K562 (cell line): ENCODE data around the gene PNPLA7. TPM values are rescaled to one million over a fixed set of nuclear protein-coding genes. Genes with fewer than 3 reads are reported as not detected.

Source experiments
- BHLHE40 ChIP-seq: IDR thresholded peaks from 2 replicates; pipeline ENCODE4 v1.6.1; 2011; ENCODE audit warnings: low read length, improper control_type of control experiment
- CAMTA2 ChIP-seq: fragments of 250-450 bp; sonication (Bioruptor Pico); conservative IDR thresholded peaks from 2 replicates; pipeline ENCODE4 v1.5.1; 2022
- CXXC5 ChIP-seq: fragments of 250-450 bp; sonication (Bioruptor Pico); IDR thresholded peaks from 2 replicates; pipeline ENCODE4 v1.8.0; 2022; ENCODE audit warnings: inconsistent platforms, mild to moderate bottlenecking, moderate library complexity
- EP300 ChIP-seq: IDR thresholded peaks from 2 replicates; pipeline ENCODE4 v1.6.1; 2012; ENCODE audit warnings: low read length, improper control_type of control experiment
- FOXA1 ChIP-seq: fragments of 450-650 bp; IDR thresholded peaks from 2 replicates; pipeline ENCODE4 v1.6.1; 2016; ENCODE audit warnings: mild to moderate bottlenecking, borderline replicate concordance
- JUN ChIP-seq, 2 experiments: sonication (generic) in 1 of 2; formaldehyde crosslinking in 1 of 2; IDR thresholded peaks; 2 replicates each; pipeline versions ENCODE4 v1.6.1 to v1.8.0; 2012 to 2022; ENCODE audit warnings: borderline replicate concordance in 2 of 2, mild to moderate bottlenecking in 2 of 2, improper control_type of control experiment in 1 of 2, low read depth in 1 of 2, low read length in 1 of 2, missing genetic modification reagents in 1 of 2
- KLF13 ChIP-seq: fragments of 450-650 bp; IDR thresholded peaks from 2 replicates; pipeline ENCODE4 v1.6.1; 2016; ENCODE audit warnings: missing genetic modification characterization, low read depth, mild to moderate bottlenecking, missing compliant biosample characterization, moderate library complexity, borderline replicate concordance
- NRF1 ChIP-seq, 2 experiments: fragments of 450-650 bp; IDR thresholded peaks in 1 of 2; conservative IDR thresholded peaks in 1 of 2; 2 replicates each; pipeline ENCODE4 v1.6.1; 2014; ENCODE audit warnings: mild to moderate bottlenecking in 2 of 2
- SMAD4 ChIP-seq: fragments of 250-450 bp; sonication (Bioruptor Pico); conservative IDR thresholded peaks from 2 replicates; pipeline ENCODE4 v1.8.0; 2021; ENCODE audit warnings: inconsistent platforms, mild to moderate bottlenecking, moderate library complexity
- XRCC3 ChIP-seq: fragments of 450-650 bp; IDR thresholded peaks from 2 replicates; pipeline ENCODE4 v1.6.1; 2017; ENCODE audit warnings: mild to moderate bottlenecking, moderate library complexity
- ZNF586 ChIP-seq: fragments of 450-650 bp; formaldehyde crosslinking; conservative IDR thresholded peaks from 2 replicates; pipeline ENCODE4 v1.4.0; 2020; ENCODE audit warnings: mild to moderate bottlenecking, moderate library complexity
- ZNF75A ChIP-seq: fragments of 450-650 bp; formaldehyde crosslinking; IDR thresholded peaks from 2 replicates; pipeline ENCODE4 v1.4.0; 2020; ENCODE audit warnings: mild to moderate bottlenecking
- ZNF830 ChIP-seq: fragments of 250-450 bp; sonication (Bioruptor Pico); IDR thresholded peaks from 2 replicates; pipeline ENCODE4 v1.5.0; 2021; ENCODE audit warnings: mild to moderate bottlenecking
- polyA plus RNA-seq, 8 experiments: library from polyadenylated mRNA; depleted of rRNA in 4 of 8; stranded (reverse) in 5 of 8; unstranded in 3 of 8; fragments of >200 nt; fragmentation: Nextera tagmentation in 2 of 8; fragmentation: Illumina TruSeq in 1 of 8; extraction: Ambion mirVana in 2 of 8; extraction: Trizol in 1 of 8; gene quantifications; 2 replicates each; pipeline versions ENCODE4 v1.2.1 to v1.2.3, GENCODE V29; 2011 to 2014; ENCODE audit warnings: inconsistent platforms in 1 of 8, missing spikeins in 1 of 8
- total RNA-seq, 7 experiments: library from RNA; depleted of rRNA in 6 of 7; stranded (reverse); fragments of >200 nt in 6 of 7; fragmentation: Illumina TruSeq in 2 of 7; extraction: Trizol in 2 of 7; gene quantifications; 2 replicates each; pipeline versions ENCODE4 v1.2.1 to v1.2.3, GENCODE V29; 2011 to 2021; ENCODE audit warnings: low replicate concordance in 1 of 7
- TF ChIP-seq, protein P1 (sequence below): fragments of 250-450 bp; sonication (Bioruptor Pico); IDR thresholded peaks from 2 replicates; pipeline ENCODE4 v1.8.0; 2022; ENCODE audit warnings: inconsistent platforms, mild to moderate bottlenecking, moderate library complexity, borderline replicate concordance
- TF ChIP-seq, protein P2 (sequence below): fragments of 250-450 bp; sonication (Bioruptor Pico); IDR thresholded peaks from 2 replicates; pipeline ENCODE4 v1.5.0; 2021; ENCODE audit warnings: mild to moderate bottlenecking, borderline replicate concordance
- TF ChIP-seq, protein P3 (sequence below): fragments of 250-450 bp; sonication (Bioruptor Pico); IDR thresholded peaks from 2 replicates; pipeline ENCODE4 v1.9.0; 2021; ENCODE audit warnings: mild to moderate bottlenecking, inconsistent platforms
- TF ChIP-seq, protein P4 (sequence below): sonication (generic); formaldehyde crosslinking; IDR thresholded peaks from 2 replicates; pipeline ENCODE4 v1.8.1; 2023; ENCODE audit warnings: mild to moderate bottlenecking, missing genetic modification reagents, moderate library complexity

Gene PNPLA7
- total and polyA plus RNA-seq, 9 of the 15 experiments (the other 6 are each of a cell fraction or from before 2014, with no cell fraction given) = 0.01 to 0.85 (median 0.19) TPM; not detected in 1

DNA sequence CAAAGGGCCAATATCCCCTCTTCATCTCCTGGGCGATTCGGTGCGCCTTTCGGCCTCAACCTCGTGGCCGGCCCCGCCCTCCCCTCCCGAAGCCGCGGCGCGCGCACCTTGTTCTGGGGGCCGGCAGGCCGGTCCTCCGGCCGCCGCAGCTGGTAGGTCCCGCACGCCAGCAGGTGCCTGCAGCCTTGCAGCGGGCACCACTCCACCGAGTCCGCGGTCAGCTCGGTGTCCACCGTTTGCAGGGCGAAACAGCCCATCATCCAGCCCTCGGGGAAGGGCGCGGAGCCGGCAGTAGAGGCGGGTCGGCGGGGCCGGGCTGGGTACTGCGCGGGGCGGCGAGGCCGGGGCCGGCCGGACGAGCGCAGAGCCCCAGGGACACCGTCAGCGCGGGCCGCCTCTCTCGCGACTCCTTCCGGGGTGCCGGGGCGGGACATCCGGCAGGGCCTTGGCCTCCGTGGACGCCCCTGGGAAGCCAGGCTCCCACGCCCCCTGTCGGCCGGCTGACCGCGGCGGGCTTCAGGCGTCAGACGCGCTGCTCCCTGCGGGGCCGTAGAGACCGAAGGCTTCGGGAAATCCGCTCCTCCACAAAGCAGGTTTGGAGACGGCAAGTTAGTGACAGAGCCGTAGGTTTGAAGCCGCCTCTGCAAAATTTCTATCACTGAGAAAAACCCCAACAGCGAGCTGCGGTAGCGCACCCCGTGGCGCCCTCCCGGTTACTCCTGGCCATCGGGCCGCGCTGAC lies 28.5 kb upstream of the PNPLA7 start, which contains the start of gene DPH7 (continued):
- TF ChIP-seq CXXC5 (peak; percentile 97), ZNF830 (no peak), NRF1 (conservative IDR thresholded peaks at IDR 0.05 in 1 of 2, IDR thresholded peaks at IDR 0.05 in 1 of 2) (peak; percentile 78 to 81), BHLHE40 (peak; percentile 54), EP300 (peak; percentile 54), ZNF75A (CRISPR knock-in tag) (peak; percentile 54; the same call in 1 of the 2 replicates), ZNF586 (CRISPR knock-in tag) (no peak), XRCC3 (no peak), CAMTA2 (CRISPR knock-in tag) (0 out of 2 replicates have a peak, but pooled peaks have one; percentile 11), SMAD4 (peak; percentile 86), KLF13 (peak; percentile 69; the same call in 1 of the 2 replicates), FOXA1 (no peak), JUN (IDR thresholded peaks at IDR 0.05; ENCODE audit: borderline replicate concordance, low read depth, low read length) (0 out of 2 replicates have a peak, but pooled peaks have one; percentile 34), JUN (CRISPR knock-in tag; IDR thresholded peaks at IDR 0.05; ENCODE audit: borderline replicate concordance) (no peak)
- TF ChIP-seq, protein P1, sequence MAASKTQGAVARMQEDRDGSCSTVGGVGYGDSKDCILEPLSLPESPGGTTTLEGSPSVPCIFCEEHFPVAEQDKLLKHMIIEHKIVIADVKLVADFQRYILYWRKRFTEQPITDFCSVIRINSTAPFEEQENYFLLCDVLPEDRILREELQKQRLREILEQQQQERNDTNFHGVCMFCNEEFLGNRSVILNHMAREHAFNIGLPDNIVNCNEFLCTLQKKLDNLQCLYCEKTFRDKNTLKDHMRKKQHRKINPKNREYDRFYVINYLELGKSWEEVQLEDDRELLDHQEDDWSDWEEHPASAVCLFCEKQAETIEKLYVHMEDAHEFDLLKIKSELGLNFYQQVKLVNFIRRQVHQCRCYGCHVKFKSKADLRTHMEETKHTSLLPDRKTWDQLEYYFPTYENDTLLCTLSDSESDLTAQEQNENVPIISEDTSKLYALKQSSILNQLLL = no peak
- TF ChIP-seq, protein P2, sequence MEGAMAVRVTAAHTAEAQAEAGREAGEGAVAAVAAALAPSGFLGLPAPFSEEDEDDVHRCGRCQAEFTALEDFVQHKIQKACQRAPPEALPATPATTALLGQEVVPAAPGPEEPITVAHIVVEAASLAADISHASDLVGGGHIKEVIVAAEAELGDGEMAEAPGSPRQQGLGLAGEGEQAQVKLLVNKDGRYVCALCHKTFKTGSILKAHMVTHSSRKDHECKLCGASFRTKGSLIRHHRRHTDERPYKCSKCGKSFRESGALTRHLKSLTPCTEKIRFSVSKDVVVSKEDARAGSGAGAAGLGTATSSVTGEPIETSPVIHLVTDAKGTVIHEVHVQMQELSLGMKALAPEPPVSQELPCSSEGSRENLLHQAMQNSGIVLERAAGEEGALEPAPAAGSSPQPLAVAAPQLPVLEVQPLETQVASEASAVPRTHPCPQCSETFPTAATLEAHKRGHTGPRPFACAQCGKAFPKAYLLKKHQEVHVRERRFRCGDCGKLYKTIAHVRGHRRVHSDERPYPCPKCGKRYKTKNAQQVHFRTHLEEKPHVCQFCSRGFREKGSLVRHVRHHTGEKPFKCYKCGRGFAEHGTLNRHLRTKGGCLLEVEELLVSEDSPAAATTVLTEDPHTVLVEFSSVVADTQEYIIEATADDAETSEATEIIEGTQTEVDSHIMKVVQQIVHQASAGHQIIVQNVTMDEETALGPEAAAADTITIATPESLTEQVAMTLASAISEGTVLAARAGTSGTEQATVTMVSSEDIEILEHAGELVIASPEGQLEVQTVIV (CRISPR knock-in tag) = no peak
- TF ChIP-seq, protein P3, sequence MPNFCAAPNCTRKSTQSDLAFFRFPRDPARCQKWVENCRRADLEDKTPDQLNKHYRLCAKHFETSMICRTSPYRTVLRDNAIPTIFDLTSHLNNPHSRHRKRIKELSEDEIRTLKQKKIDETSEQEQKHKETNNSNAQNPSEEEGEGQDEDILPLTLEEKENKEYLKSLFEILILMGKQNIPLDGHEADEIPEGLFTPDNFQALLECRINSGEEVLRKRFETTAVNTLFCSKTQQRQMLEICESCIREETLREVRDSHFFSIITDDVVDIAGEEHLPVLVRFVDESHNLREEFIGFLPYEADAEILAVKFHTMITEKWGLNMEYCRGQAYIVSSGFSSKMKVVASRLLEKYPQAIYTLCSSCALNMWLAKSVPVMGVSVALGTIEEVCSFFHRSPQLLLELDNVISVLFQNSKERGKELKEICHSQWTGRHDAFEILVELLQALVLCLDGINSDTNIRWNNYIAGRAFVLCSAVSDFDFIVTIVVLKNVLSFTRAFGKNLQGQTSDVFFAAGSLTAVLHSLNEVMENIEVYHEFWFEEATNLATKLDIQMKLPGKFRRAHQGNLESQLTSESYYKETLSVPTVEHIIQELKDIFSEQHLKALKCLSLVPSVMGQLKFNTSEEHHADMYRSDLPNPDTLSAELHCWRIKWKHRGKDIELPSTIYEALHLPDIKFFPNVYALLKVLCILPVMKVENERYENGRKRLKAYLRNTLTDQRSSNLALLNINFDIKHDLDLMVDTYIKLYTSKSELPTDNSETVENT (CRISPR knock-in tag) = peak; percentile 93
- TF ChIP-seq, protein P4, sequence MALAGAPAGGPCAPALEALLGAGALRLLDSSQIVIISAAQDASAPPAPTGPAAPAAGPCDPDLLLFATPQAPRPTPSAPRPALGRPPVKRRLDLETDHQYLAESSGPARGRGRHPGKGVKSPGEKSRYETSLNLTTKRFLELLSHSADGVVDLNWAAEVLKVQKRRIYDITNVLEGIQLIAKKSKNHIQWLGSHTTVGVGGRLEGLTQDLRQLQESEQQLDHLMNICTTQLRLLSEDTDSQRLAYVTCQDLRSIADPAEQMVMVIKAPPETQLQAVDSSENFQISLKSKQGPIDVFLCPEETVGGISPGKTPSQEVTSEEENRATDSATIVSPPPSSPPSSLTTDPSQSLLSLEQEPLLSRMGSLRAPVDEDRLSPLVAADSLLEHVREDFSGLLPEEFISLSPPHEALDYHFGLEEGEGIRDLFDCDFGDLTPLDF (CRISPR knock-in tag) = no peak; the same call in 1 of the 2 replicates
